HFFc6 (cell line): Measurements from ENCODE around the gene SERF2. TPM values are rescaled to one million over a fixed set of nuclear protein-coding genes. Genes with fewer than 3 reads are reported as not detected.
A peak's percentile ranks its signal among the peaks of the same experiment; 100 is the strongest.

ENCODE experiments used
- DNase-seq: peaks from one replicate; pipeline ENCODE4 v3.0.0-alpha.2; 2018
- H3K27ac Mint-ChIP-seq: 2 replicates; pipeline ENCODE4 v1.8.0; 2020; ENCODE audit warnings: mild to moderate bottlenecking, mixed read lengths
- H3K27me3 Mint-ChIP-seq: 2 replicates; pipeline ENCODE4 v1.8.0; 2021; ENCODE audit warnings: mild to moderate bottlenecking, moderate library complexity, mixed read lengths; ENCODE audit not compliant: insufficient read depth
- H3K36me3 Mint-ChIP-seq: 2 replicates; pipeline ENCODE4 v1.8.0; 2021; ENCODE audit warnings: low read depth, mixed read lengths
- H3K4me1 Mint-ChIP-seq: 2 replicates; pipeline ENCODE4 v1.8.0; 2020; ENCODE audit warnings: low read depth, mixed read lengths
- H3K4me3 Mint-ChIP-seq: 2 replicates; pipeline ENCODE4 v1.8.0; 2020; ENCODE audit warnings: mild to moderate bottlenecking, moderate library complexity, mixed read lengths
- H3K9me3 Mint-ChIP-seq: 2 replicates; pipeline ENCODE4 v1.8.0; 2020; ENCODE audit warnings: mild to moderate bottlenecking, mixed read lengths
- CTCF ChIP-seq: fragments of 200-600 bp; sonication (generic); IDR thresholded peaks from 2 replicates; pipeline ENCODE4 v1.5.0; 2021; ENCODE audit warnings: antibody characterized with exemption, mild to moderate bottlenecking
- total RNA-seq, 6 experiments: library from RNA; stranded (reverse); fragmentation: NEBNext Ultra II Directional; extraction: Animal tissue kit (Norgen Biotek cat#: 25700); gene quantifications; 2 replicates in 1 of 6; 3 replicates in 5 of 6; pipeline ENCODE4 v1.2.3, GENCODE V29; 2021

SERF2 gene
- total RNA-seq, 6 experiments from 2014 or later, result 908 to 1,158 (median 1,046) TPM

- H3K9me3 Mint-ChIP-seq, result no peaks in the 10 kb centered on the region
- H3K36me3 Mint-ChIP-seq, result peaks cover 24% of the 10 kb centered on the region; the same call in 1 of the 2 replicates
- H3K4me1 Mint-ChIP-seq, result peaks cover 13% of the 10 kb centered on the region
- no peaks in the 10 kb centered on the region for H3K27me3 Mint-ChIP-seq
- TF ChIP-seq CTCF, result no peak
- no peak for DNase-seq
- no peak overlapping the region for H3K27ac Mint-ChIP-seq
- no peak overlapping the region for H3K4me3 Mint-ChIP-seq
Observed at GRCh38 chr15:43772624-43773023, 19.5 kb upstream of the SERF2 start.

GRCh38 chr15:43774062-43774461 lies 18.1 kb upstream of the SERF2 start:
- no peak overlapping the region for H3K27ac Mint-ChIP-seq
- no peaks in the 10 kb centered on the region for H3K27me3 Mint-ChIP-seq
- H3K36me3 Mint-ChIP-seq, result peaks cover 24% of the 10 kb centered on the region; the same call in 1 of the 2 replicates
- peaks cover 15% of the 10 kb centered on the region for H3K4me1 Mint-ChIP-seq
- H3K9me3 Mint-ChIP-seq, result no peaks in the 10 kb centered on the region
- DNase-seq, result no peak
- TF ChIP-seq CTCF, result no peak
- no peak overlapping the region for H3K4me3 Mint-ChIP-seq

- TF ChIP-seq CTCF, result peak; percentile 74
- peaks cover 16% of the 10 kb centered on the region; the same call in 1 of the 2 replicates for H3K36me3 Mint-ChIP-seq
- no peak overlapping the region for H3K4me3 Mint-ChIP-seq
- no peaks in the 10 kb centered on the region for H3K27me3 Mint-ChIP-seq
- H3K9me3 Mint-ChIP-seq, result no peaks in the 10 kb centered on the region
- peak overlapping the region; percentile 33; the same call in 1 of the 2 replicates for H3K27ac Mint-ChIP-seq
- H3K4me1 Mint-ChIP-seq, result peaks cover 15% of the 10 kb centered on the region
- DNase-seq, result peak; percentile 72
Observed at GRCh38 chr15:43775411-43775965, 16.6 kb upstream of the SERF2 start.

- no peak for TF ChIP-seq CTCF
- Mint-ChIP-seq H3K4me1 (peaks cover 15% of the 10 kb centered on the region), H3K27me3 (no peaks in the 10 kb centered on the region), H3K9me3 (no peaks in the 10 kb centered on the region), H3K27ac (no peak overlapping the region), H3K36me3 (peaks cover 11% of the 10 kb centered on the region; the same call in 1 of the 2 replicates), H3K4me3 (peak overlapping the region; percentile 93)
- no peak for DNase-seq
Observed at GRCh38 chr15:43776101-43776717, 15.9 kb upstream of the SERF2 start.

- no peak for TF ChIP-seq CTCF
- Mint-ChIP-seq H3K4me1 (peaks cover 15% of the 10 kb centered on the region), H3K4me3 (peak within 1 kb of the TSS; percentile 93), H3K36me3 (peaks cover 8% of the 10 kb centered on the region; the same call in 1 of the 2 replicates), H3K27me3 (no peaks in the 10 kb centered on the region), H3K27ac (peak within 1 kb of the TSS; percentile 92), H3K9me3 (no peaks in the 10 kb centered on the region)
- peak; percentile 45 for DNase-seq
Observed at GRCh38 chr15:43776718-43777266, 15.3 kb upstream of the SERF2 start, which contains the start of gene ELL3. TSS of gene ELL3 (minus strand) at chr15:43776966. CDS start at chr15:43776901, 65 bp downstream.
